ENCODE results near the gene TUBE1.

Gene TUBE1

GRCh38 chr6:112034616-112034995 lies 52.7 kb downstream of the TUBE1 start:
- H3K4me3 ChIP-seq (replicated peaks; ENCODE audit: low read depth, low read length), result no peak overlapping the region
- DNase-seq (ENCODE audit: low read depth), result no peak
- TF ChIP-seq, protein P1, sequence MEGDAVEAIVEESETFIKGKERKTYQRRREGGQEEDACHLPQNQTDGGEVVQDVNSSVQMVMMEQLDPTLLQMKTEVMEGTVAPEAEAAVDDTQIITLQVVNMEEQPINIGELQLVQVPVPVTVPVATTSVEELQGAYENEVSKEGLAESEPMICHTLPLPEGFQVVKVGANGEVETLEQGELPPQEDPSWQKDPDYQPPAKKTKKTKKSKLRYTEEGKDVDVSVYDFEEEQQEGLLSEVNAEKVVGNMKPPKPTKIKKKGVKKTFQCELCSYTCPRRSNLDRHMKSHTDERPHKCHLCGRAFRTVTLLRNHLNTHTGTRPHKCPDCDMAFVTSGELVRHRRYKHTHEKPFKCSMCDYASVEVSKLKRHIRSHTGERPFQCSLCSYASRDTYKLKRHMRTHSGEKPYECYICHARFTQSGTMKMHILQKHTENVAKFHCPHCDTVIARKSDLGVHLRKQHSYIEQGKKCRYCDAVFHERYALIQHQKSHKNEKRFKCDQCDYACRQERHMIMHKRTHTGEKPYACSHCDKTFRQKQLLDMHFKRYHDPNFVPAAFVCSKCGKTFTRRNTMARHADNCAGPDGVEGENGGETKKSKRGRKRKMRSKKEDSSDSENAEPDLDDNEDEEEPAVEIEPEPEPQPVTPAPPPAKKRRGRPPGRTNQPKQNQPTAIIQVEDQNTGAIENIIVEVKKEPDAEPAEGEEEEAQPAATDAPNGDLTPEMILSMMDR (IDR thresholded peaks at IDR 0.05; ENCODE audit: low read length, missing control alignments), result no peak

GRCh38 chr6:112033791-112034615 lies 53.3 kb downstream of the TUBE1 start:
- no peak for DNase-seq (ENCODE audit: low read depth)
- no peak overlapping the region for H3K4me3 ChIP-seq (replicated peaks; ENCODE audit: low read depth, low read length)
- TF ChIP-seq, protein P1 (IDR thresholded peaks at IDR 0.05; ENCODE audit: low read length, missing control alignments), result no peak

DNA sequence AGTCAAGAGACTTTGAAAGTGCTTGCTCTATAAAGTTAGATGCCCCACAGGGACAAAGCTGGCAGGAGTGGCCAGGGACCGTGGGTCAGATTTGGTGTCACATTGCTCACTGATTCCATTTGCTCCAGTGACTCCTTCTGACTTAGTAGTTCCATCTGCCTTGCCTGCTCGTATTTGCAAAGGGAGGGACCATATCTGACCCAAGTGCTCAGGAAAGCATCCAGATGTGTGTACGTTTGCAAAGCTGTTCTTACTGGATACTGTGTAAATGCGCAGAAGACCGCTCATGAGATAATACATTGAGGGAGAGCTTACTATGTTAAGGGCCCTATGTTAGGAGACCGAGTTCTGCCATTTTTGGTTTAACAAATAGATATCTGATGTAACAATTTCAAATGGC lies 54.6 kb downstream of the TUBE1 start:
- DNase-seq (ENCODE audit: low read depth), result no peak
- TF ChIP-seq, protein P1 (IDR thresholded peaks at IDR 0.05; ENCODE audit: low read length, missing control alignments), result no peak
- no peak overlapping the region for H3K4me3 ChIP-seq (replicated peaks; ENCODE audit: low read depth, low read length)

DNA sequence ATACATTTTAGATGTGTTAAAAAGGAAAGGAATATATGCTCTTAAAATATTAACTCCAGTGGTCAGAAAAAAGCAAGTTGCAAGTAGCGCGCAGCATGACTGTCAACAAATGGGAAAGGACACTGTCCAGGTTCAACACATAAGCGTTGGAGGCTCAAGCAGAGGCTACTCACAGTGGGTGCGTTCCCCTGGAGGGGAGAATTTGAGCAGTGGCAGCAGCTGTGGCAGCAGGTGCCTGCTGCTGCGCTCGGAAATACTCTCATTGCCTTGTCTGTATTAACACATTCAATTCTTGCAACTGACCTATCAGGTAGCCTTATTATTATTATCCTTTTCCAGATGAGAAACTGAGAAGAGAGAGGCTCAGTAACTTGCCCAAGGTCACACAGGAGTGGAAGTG lies 55.3 kb downstream of the TUBE1 start:
- no peak overlapping the region for H3K4me3 ChIP-seq (replicated peaks; ENCODE audit: low read depth, low read length)
- no peak for DNase-seq (ENCODE audit: low read depth)
- TF ChIP-seq, protein P1 (IDR thresholded peaks at IDR 0.05; ENCODE audit: low read length, missing control alignments), result no peak

GRCh38 chr6:112030961-112031660 lies 56.2 kb downstream of the TUBE1 start:
- no peak overlapping the region for H3K4me3 ChIP-seq (replicated peaks; ENCODE audit: low read depth, low read length)
- no peak for DNase-seq (ENCODE audit: low read depth)
- TF ChIP-seq, protein P1 (IDR thresholded peaks at IDR 0.05; ENCODE audit: low read length, missing control alignments), result no peak

- no peak for DNase-seq (ENCODE audit: low read depth)
- H3K4me3 ChIP-seq (replicated peaks; ENCODE audit: low read depth, low read length), result no peak overlapping the region
- TF ChIP-seq, protein P1 (IDR thresholded peaks at IDR 0.05; ENCODE audit: low read length, missing control alignments), result no peak
Observed at GRCh38 chr6:112030206-112030960, 56.9 kb downstream of the TUBE1 start.

Data from fibroblast of pulmonary artery (primary cell).